SW 1271 (cell line): ENCODE data around the gene CIAO1.
"Not testable (repeated sequence)": the region's sequence is repeated elsewhere in the genome, so short reads cannot be mapped to it uniquely, and the experiment has no call there.

Experiments
- DNase-seq, 2 experiments: peaks; one replicate each; lab custom pipeline; 2025; lab: John Stamatoyannopoulos, UW

Gene CIAO1

DNA sequence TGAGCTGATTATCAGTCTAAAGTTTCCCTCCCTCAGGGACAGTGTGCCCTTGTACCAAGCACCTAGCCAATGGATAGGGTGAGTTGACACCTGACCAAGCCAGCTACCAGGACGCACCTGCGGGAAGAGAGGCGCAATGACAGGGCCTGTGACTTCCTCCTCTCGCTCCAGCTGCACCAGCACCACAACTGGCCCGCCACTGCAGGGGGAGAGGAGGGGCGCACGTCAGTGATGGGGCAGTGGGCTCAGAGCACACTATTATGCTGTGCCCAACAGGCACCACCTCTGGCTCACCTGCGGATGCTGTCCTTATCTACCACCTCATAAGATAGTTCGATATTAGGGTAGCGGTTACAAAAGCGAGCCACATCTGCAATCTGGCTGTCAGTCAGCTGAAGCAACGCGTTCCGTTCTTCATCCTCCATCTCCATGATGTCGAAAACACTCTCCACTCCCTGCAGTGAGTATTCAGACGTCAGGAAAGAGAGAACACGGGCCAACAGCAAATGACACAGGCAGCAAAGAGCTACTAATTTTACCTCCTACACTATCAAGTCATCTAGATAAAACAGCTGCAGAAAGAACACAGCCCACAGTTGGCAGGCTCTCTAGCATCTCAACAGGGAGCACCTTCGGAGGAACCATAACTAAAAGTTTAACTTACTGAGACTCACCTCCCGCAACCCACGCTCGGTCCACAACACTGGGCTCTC lies 10.9 kb downstream of the CIAO1 start:
- no peak for DNase-seq

DNA sequence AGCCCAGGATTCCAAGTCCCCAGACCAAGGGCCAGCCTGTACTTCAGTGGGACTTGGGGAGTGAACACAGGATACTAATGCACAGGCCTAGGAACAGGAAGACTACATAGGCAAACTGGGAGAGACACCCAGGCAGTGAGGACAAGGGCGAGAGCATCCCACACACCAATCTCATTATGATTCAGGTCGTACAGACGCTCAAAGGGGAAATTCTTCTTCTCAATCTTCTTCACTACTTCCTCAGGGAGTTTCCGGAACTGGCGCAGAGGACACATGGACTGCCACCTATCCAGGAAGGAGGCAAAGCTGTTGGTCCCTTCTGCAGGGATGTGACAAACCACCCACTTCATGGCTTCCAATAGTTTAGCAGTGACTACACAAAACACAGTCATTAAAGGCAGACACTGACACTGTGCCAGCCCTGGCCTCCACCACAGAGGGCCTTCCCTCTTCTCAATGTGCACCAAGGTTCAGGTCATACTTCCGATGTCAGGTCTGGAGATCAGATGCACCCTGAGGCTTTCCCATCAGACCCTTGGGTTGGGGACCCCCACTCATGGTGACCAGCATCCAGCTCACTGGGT lies 21.3 kb downstream of the CIAO1 start:
- no peak for DNase-seq

DNA sequence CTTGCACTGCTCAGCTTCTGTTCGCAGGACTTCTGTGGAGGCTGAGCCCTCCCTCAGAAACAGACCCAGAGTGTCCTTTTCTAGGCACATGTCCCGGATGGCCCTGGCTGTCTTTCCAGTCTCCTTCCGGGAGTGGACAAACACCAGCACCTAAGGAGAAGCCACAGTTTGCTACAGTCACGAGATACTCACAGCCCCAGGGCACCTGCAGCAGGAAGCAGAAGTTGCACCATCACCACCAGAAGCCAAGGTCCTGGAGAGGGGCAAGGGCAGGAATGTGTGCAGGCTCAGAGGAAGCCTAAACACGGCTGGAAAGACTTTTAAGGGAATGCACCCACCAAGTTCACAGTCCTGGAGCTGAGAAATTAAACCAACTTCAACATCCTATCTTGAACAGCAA lies 25.7 kb downstream of the CIAO1 start:
- no peak for DNase-seq

DNA sequence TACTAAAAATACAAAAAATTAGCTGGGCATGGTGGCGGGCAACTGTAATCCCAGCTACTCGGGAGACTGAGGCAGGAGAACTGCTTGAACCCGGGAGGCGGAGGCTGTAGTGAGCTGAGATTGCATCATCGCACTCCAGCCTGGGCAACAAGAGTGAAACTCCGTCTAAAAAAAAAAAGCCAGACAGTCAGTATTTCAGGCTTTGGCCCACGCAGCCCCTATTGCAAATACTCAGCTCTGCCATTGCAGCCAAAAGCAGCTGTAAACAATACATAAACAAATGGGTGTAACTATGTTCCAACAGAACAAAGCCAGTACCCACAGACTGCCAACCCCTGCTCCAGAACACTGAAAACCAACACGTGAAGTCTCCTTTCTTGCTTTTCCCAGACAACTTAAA lies 28.2 kb downstream of the CIAO1 start:
- not testable (repeated sequence) for DNase-seq

DNA sequence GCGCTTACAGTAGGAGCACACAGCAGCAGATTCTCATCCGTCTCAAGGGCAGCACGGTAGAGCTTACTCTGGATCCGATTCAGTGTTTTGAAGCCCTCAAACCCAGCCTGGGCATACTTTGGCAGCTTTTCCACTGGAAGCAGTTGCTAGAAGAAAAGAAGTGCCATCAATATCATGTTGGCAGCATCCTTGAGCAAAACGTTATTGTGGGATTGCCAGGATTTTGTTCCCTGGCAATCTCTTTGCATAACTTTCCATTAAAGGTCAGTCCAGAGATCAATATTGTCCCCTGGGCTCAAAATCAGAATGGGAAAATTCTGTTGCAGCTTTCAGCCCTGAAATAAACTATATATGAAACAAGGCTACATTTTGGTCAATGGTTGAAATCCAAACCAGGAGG lies 30.9 kb downstream of the CIAO1 start:
- DNase-seq = no peak

DNA sequence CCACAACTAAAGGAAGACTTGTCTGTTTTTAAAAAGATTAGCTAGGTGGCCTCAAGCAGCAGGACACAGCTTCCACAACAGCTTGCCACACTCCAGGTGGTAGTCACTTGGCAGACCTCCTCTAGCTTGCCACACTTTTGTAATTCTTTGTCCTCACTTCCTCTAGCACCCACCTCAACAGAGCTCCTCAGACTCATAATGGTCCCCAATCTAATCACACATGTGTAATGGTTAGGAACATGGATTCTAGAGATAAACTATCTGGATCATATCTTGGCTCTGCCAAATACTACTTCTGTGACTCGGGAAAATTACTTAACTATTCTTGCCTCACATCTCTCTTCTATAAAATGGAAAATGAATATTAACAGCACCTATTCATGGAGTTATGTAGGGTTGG lies 35.8 kb downstream of the CIAO1 start:
- no peak for DNase-seq

DNA sequence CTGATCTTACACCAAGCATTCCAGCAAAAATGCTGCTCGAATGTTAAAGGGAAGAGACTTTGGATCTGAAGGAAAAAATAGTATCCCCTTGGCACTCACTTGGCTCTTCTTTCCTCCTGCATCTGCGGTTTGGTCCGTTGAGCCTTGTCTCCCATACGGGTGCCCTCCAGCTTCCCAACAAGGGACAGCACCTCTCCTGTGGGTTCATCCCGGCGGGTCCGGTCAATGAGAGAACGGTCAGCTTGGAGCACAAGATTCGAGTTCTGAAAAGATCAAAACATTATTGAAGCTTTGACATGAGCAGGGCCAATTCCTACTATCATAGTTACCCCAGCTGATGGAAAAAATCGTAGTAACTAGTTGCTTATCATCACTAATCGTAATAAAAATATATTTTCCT lies 38.6 kb downstream of the CIAO1 start:
- no peak for DNase-seq

DNA sequence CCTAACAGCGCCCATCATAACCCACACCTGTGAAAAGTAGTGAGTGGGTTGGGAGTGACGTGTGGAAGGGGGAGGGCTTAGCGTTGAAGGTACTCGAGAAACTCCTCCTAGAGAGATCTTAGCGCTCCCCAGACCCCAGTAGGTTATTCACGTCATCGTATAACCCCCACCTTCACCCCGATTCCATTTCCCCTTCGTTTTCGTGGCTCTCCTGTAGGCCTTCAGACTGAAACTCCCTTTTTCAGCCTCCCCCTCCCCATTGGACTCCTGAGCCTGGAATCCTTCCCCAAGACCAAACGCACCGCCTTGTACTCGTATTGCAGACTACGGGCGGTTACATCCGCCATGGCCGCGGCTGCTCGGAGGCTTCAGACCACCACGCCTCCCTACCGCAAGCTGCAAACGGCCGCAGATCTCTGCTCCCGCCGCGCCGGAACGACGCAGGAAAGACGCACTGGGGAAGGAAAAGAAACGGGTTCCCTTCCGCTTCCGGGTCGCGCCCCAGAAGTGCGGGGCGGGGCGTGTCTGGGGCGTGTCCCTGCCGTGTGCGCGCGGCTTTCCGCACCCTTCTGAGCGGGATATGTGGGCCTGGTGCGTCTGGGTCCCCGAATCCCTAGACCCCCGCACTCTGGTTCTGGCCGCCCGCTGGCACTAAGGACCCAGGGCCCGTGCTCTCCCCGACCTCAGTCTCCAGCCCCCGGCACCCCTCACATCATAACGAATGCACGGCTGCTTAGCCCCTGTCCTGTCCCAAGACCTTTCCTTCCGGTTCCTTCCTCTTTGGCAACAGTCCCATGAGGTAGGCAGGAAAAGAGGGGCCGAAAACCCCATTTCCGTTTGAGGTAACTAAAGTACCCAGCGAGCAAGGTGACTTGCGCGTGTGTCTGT lies 39.3 kb downstream of the CIAO1 start, which contains the start of gene SNRNP200:
Gene SNRNP200 (minus strand): TSS at position 456 of the 888 bp plus-strand sequence. CDS start 109 bp downstream, at position 347.
- DNase-seq = peak; percentile 85 to 88

DNA sequence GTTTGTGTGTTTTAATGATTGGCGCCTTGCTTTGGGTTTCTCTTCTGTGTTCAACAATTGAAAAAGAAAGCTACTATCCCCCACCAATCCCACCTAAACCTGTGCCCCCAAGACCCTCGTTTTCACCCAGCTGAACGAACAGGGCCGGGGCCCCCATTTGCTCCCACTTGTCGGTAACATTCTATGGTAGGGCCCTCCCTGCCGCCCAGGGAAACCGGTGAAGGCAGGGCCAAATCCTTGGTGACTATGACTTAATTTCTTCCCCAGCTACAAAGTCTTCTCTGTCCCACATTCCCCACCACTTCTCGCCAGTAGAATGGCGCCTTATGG lies 39.9 kb downstream of the CIAO1 start:
- no peak for DNase-seq

DNA sequence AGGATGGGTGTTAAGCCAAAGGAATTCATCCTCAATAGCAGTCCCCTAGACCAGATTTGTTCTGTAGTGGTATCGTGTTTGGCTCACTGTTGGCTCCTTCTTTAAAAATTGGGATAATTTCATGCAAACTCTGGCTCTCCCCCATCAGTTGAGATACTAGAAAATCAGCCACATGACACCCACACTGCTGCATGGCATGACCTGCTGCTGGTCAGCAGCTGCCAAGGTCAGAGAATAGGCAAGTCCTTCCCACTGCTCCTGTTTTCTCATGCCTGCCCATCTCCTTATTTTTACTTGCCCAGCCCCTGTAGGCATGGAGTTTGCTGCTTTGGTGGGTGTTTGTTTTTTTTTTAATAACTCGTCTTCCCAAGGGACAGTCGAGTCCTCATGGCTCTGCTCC lies 40.3 kb downstream of the CIAO1 start:
- DNase-seq = no peak

DNA sequence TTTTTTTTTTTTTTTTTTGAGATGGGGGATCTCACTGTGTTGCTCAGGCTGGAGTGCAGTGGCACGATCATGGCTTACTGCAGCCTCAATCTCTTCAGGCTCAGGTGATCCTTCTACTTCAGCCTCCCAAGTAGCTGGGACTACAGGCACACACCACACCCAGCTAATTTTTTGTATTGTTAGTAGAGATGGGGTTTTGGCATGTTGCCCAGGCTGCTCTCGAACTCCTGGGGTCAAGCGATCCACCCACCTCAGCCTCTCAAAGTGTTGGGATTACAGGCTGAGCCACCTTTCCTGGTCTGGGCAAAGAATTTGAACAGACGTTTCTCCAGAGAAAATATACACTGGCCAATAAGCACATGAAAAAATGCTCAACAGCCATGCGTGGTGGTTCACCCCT lies 42.2 kb downstream of the CIAO1 start:
- DNase-seq = no peak

DNA sequence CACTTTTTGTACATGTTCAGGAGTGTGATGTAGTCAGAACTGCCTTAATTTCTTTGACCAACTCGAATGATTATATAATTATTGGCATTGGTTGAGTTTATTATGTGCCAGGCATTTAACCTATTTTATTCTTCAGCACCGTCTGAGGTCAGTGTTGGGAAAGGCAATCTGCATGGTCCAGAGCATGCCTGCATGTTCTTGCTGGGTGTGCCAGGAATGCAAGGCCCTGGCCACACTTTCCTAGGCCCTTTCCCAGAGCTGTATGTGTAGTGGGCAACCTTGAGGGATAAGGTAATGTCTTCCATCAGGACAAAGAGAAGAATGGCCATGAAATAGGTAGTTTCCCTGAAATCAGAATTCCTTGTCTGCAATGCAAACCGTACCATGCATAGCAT lies 49.0 kb downstream of the CIAO1 start:
- DNase-seq = no peak

DNA sequence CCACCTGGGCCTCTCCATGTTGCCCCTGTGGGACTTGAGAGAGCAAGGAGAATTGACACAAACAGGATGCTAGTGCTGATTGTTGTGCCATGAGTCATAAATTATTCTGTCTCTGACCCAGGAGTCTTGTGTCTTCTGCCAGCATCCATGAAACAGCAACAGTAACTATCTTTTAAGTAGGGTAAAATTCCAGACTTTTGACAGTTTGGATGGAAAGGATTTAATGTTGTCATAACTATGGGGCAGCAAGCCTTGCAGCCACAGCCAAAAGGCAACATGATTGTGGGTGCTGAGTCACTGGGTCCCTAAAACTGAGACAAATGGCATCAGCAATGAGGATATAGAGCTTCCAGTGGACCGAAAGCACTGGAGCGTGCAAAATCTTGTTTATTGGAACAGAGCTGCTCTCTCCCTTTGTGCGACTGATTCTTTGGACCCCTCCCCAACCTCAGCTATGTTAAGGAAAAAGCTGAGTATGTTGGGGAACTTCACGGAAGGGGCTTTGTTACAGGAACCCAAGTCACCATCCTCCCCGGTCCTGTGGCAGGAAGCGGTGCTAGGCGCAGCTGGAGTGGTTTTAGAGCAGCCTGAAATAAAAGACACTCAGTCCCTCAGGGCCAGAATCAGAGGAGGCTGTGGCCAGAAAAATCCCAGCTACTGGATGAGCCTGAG lies 49.5 kb downstream of the CIAO1 start:
- DNase-seq = peak in 1 of 2 experiments; percentile 42

DNA sequence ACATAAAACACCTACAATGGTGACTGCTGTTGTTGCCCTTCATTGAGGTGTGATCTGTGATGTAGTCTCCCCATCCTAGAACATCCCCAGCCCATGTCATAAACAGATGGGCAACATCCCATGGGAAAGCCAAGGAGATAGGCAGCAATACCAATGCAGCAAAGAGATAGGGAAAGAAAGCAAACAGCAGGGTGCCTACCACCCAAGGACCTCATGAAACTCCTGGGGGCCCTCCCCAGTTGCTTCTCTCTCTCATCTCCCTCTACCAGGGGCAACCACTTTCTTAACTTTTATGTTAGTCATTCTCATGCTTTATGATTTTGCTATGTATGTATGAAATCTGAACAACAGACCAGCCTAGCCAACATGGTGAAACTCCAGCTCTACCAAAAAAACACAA lies 51.0 kb downstream of the CIAO1 start:
- DNase-seq = no peak

DNA sequence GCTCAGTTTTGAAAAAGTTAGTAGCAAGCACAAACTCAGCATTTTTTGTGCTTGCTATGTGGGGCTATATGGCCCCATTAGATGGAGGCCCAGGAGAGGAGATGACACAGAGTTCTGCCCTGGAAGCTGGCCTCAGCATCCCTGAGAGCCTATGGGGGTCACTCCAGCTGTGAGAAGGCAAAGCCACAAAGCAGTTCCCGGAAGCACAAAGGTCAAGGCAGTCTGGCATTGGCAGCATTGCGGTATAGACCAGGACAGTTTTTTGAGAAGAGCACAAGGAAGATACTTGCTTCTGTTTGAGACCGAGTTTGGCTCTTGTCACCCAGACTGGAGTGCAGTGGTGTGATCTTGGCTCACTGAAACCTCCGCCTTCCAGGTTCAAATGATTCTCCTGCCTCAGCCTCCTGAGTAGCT lies 51.6 kb downstream of the CIAO1 start:
- DNase-seq = no peak

DNA sequence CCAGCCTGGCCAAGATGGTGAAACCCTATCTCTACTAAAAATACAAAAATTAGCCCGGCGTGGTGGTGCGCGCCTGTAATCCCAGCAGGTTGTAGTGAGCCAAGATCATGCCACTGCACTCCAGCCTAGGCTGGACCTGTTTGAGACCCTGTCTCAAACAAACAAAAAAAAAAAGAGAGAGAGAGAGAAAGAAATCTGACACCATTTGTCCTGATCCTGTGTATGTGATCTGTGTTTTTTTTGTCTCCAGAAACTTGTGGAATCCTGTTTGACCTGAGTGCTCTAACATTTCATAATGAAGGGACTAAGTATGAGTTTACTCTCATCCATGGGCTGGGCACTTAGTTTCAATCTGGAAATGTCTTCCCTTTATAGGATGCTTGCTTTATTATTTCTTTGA lies 52.7 kb downstream of the CIAO1 start:
- no peak for DNase-seq

DNA sequence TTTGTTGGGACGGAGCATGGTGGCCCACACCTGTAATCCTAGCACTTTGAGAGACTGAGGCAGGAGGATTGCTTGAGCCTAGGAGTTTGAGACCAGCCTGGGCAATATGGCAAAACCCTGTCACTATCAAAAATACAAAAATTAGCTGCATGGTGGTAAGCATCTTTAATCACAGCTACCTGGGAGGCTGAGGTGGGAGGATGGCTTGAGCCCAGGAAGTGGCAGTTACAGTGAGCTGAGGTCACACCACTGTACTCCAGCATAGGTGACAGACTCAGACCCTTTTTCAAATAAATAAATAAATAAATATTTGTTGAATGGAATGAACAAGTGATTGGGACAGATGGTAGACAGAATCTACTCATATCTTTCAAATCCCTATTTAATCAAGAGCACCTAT lies 53.4 kb downstream of the CIAO1 start:
- no peak for DNase-seq

DNA sequence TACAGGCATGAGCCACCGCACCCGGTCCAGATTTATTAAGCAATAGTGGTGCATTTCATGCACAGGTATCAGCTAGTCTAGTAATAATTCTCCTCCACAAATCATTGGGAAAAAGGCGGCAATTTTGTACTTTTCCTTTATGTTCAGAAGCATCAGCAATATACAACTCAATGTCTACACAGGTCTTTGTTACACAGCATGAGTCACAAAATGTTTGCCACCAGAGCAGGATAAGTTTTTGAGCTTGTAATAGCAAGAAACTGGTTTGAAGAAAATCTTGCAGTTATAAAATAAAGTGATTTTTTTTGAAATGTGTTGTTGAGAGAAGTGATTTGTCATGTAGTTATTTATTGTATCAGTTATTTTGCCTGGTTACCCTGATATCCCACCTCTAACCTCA lies 54.3 kb downstream of the CIAO1 start:
- DNase-seq = peak in 1 of 2 experiments; percentile 14

DNA sequence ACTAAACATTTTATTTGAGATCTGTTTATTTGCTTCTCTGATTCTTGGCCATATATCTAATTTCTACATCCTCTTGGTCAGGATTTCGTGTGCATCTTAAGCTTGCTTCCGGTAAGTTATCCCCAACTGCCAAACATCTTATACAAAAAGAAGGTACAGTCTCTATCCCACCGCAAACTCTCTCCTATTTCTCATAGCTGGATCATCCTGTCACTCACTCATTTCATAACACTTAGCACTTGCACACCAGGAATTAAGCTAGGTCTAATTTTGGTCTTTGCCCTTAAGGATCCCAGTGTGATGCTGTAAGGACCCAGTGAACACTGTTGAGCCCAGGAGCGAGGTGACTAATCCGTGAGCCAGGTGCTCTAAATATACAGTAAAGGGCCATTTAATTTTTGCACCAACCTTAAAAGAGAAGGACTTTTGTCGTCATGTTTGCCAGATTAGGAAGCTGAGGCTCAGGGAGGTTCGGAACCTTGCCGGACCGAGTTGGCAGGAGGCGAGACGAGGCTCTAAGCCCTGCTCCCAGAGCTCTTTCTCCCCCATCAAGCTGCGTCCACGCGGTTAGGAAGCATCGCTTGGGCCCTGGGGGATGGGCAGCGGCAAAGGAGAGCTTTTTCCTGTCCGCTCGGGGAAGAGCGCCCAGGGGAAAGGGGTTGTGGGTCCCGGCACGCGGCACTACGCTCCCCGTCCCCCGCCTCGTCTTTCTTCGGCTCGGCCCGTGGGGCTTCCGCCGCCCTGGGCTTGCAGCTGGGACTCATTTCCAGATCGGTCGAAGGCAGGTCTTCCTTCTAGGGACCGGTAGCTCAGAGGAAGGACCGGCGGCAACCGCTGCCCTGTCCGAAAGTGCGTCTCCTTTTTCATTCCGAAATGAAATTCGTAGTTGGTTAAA lies 55.0 kb downstream of the CIAO1 start:
- DNase-seq = peak; percentile 37 to 69
